Measurements from ENCODE around the gene SYNRG.
"Not testable (repeated sequence)": the region's sequence is repeated elsewhere in the genome, so short reads cannot be mapped to it uniquely, and the experiment has no call there.

Gene SYNRG

GRCh38 chr17:37538981-37539659, 70.1 kb downstream of the SYNRG start:
- no peak for DNase-seq
- no peak for ATAC-seq

GRCh38 chr17:37535906-37536305, 73.3 kb downstream of the SYNRG start:
- DNase-seq (no peak), ATAC-seq (no peak)

- ATAC-seq, result no peak
- DNase-seq, result no peak
These were observed 76.5 kb downstream of the SYNRG start for GRCh38 chr17:37532756-37533155.

- ATAC-seq, result no peak
- DNase-seq, result no peak
These were observed 78.8 kb downstream of the SYNRG start for GRCh38 chr17:37530420-37530819.

GRCh38 chr17:37527249-37527851, 81.9 kb downstream of the SYNRG start:
- ATAC-seq (peak; percentile 61), DNase-seq (no peak)

GRCh38 chr17:37523715-37524219, 85.5 kb downstream of the SYNRG start:
- no peak for ATAC-seq
- DNase-seq, result no peak

- ATAC-seq, result no peak
- no peak for DNase-seq
These were observed 87.4 kb downstream of the SYNRG start for GRCh38 chr17:37521821-37522220.

- ATAC-seq, result no peak
- no peak for DNase-seq
These were observed 89.0 kb downstream of the SYNRG start for GRCh38 chr17:37520174-37520573.

GRCh38 chr17:37519251-37519985, 89.8 kb downstream of the SYNRG start:
- no peak for DNase-seq
- ATAC-seq, result no peak

GRCh38 chr17:37518826-37519225, 90.4 kb downstream of the SYNRG start:
- DNase-seq, result no peak
- no peak for ATAC-seq

GRCh38 chr17:37517881-37518280, 91.3 kb downstream of the SYNRG start:
- ATAC-seq (no peak), DNase-seq (no peak)

GRCh38 chr17:37516127-37516571, 93.1 kb downstream of the SYNRG start:
- DNase-seq (no peak), ATAC-seq (no peak)

GRCh38 chr17:37513711-37514110, 95.5 kb downstream of the SYNRG start:
- ATAC-seq (no peak), DNase-seq (no peak)

GRCh38 chr17:37512442-37513068, 96.7 kb downstream of the SYNRG start:
- DNase-seq (no peak), ATAC-seq (no peak)

- not testable (repeated sequence) for ATAC-seq, DNase-seq
These were observed 97.6 kb downstream of the SYNRG start for GRCh38 chr17:37511642-37512041.

- DNase-seq, result no peak
- ATAC-seq, result no peak
These were observed 99.2 kb downstream of the SYNRG start for GRCh38 chr17:37510056-37510455.

GRCh38 chr17:37507111-37507510, 102.1 kb downstream of the SYNRG start:
- DNase-seq (no peak), ATAC-seq (no peak)

GRCh38 chr17:37506678-37507077, 102.5 kb downstream of the SYNRG start:
- ATAC-seq (peak; percentile 63), DNase-seq (peak; percentile 22)

- no peak for DNase-seq
- ATAC-seq, result no peak
These were observed 103.9 kb downstream of the SYNRG start for GRCh38 chr17:37505333-37505732.

GRCh38 chr17:37503148-37503547, 106.1 kb downstream of the SYNRG start:
- DNase-seq, result no peak
- no peak for ATAC-seq

- DNase-seq (no peak), ATAC-seq (no peak)
These were observed 106.9 kb downstream of the SYNRG start for GRCh38 chr17:37502009-37502936.

- no peak for DNase-seq
- no peak for ATAC-seq
These were observed 108.8 kb downstream of the SYNRG start for GRCh38 chr17:37500378-37500777.

All from stimulated activated naive CD8-positive, alpha-beta T cell treated with anti-CD3 and anti-CD28 coated beads, Interleukin-15, Interleukin-2, amounts not matched to agents 100 U/mL and 50 U/mL, for 24 hours (primary cell).